Breast epithelium (tissue), 4 donors: Measurements from ENCODE around the gene UBTD1. TPM values are rescaled to one million over a fixed set of nuclear protein-coding genes. Genes with fewer than 3 reads are reported as not detected.

Experiments used
- DNase-seq, 2 donors: peaks; one replicate each; pipeline ENCODE4 v3.0.0-alpha.2; 2019; ENCODE audit warnings: low spot score in 2 of 2
- H3K27ac ChIP-seq, 2 donors: fragments of 200-600 bp; sonication (generic) in 1 of 2; one replicate each; pipeline ENCODE4 v1.5.1; 2016 to 2019; ENCODE audit warnings: mild to moderate bottlenecking in 1 of 2
- H3K27me3 ChIP-seq, 2 donors: fragments of 200-600 bp; sonication (generic) in 1 of 2; one replicate each; pipeline versions ENCODE4 v1.5.1 to v1.6.0; 2017 to 2019; ENCODE audit warnings: control low read depth in 1 of 2, mild to moderate bottlenecking in 1 of 2
- H3K36me3 ChIP-seq: fragments of 200-600 bp; one replicate; pipeline ENCODE4 v1.5.1; 2019
- H3K4me1 ChIP-seq, 2 donors: fragments of 200-600 bp; sonication (generic); one replicate each; pipeline ENCODE4 v1.5.1; 2016 to 2019; ENCODE audit warnings: control low read depth in 1 of 2
- H3K4me3 ChIP-seq, 3 donors: fragments of 200-600 bp; sonication (generic); 1 replicate in 2 of 3; 2 replicates in 1 of 3; pipeline ENCODE4 v1.5.1; 2016 to 2019; ENCODE audit warnings: mild to moderate bottlenecking in 3 of 3, moderate library complexity in 2 of 3
- H3K9me3 ChIP-seq, 2 donors: fragments of 200-600 bp; sonication (generic) in 1 of 2; one replicate each; pipeline ENCODE4 v1.5.1; 2016 to 2019; ENCODE audit warnings: control low read depth in 1 of 2
- POLR2A ChIP-seq: fragments of 450-650 bp; IDR thresholded peaks from one replicate; pipeline ENCODE4 v1.6.1; 2016; ENCODE audit warnings: antibody characterized with exemption, mild to moderate bottlenecking, moderate library complexity
- POLR2AphosphoS5 ChIP-seq, 3 donors: sonication (generic); formaldehyde crosslinking; IDR thresholded peaks; one replicate each; pipeline ENCODE4 v1.6.1; 2017; ENCODE audit warnings: antibody characterized with exemption in 3 of 3
- intact Hi-C: fragments of 100-400 bp; cut with DNase I; formaldehyde crosslinking; loops from one replicate; pipeline ENCODE4 v1.15.1; 2023; ENCODE audit warnings: low total_unique reads
- total RNA-seq, 3 donors: library from RNA; depleted of rRNA; stranded (reverse); fragments of >200 nt; gene quantifications; one replicate each; pipeline ENCODE4 v1.1.0, GENCODE V29; 2016
- TF ChIP-seq, protein P1 (sequence below), 3 donors: fragments of 450-650 bp; IDR thresholded peaks; one replicate each; pipeline ENCODE4 v1.5.1; 2016 to 2017; ENCODE audit warnings: antibody characterized with exemption in 3 of 3, mild to moderate bottlenecking in 3 of 3, moderate library complexity in 3 of 3

UBTD1 gene
- total RNA-seq, 3 donors from 2014 or later = 9.9 to 14.7 (median 12.4) TPM

GRCh38 chr10:97506199-97506991 is 7.7 kb downstream of the UBTD1 start:
- intact Hi-C loops = no loop called here
- DNase-seq = no peak
- Histone ChIP-seq H3K36me3 (no peaks in the 10 kb centered on the region), H3K4me1 (no peaks in the 10 kb centered on the region), H3K9me3 (no peaks in the 10 kb centered on the region), H3K4me3 (no peak overlapping the region), H3K27ac (no peak overlapping the region), H3K27me3 (no peaks in the 10 kb centered on the region)
- no peak for TF ChIP-seq POLR2AphosphoS5 (IDR thresholded peaks at IDR 0.05)
- TF ChIP-seq, protein P1, sequence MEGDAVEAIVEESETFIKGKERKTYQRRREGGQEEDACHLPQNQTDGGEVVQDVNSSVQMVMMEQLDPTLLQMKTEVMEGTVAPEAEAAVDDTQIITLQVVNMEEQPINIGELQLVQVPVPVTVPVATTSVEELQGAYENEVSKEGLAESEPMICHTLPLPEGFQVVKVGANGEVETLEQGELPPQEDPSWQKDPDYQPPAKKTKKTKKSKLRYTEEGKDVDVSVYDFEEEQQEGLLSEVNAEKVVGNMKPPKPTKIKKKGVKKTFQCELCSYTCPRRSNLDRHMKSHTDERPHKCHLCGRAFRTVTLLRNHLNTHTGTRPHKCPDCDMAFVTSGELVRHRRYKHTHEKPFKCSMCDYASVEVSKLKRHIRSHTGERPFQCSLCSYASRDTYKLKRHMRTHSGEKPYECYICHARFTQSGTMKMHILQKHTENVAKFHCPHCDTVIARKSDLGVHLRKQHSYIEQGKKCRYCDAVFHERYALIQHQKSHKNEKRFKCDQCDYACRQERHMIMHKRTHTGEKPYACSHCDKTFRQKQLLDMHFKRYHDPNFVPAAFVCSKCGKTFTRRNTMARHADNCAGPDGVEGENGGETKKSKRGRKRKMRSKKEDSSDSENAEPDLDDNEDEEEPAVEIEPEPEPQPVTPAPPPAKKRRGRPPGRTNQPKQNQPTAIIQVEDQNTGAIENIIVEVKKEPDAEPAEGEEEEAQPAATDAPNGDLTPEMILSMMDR (IDR thresholded peaks at IDR 0.05) = no peak
- TF ChIP-seq POLR2A = no peak

DNA sequence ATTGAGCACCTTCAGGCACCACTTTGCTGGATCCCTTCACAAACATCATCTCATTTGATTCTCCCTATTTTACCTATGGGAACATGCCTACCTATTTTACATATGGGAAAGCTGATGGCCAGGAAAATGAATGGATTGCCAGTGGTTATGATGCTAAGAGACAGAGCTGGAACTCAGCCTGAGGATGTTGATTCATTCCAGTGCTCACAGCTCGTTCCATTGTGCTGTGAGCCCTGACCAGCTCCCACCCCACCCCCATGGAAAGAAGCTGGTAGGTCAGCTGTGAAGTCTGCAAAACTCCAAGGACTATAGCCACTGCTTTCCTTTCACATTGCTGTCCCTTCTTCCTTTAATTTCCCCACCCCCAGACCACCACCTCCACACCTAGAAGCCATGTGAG is 9.6 kb downstream of the UBTD1 start:
- TF ChIP-seq, protein P1 (IDR thresholded peaks at IDR 0.05) = no peak
- no peak for TF ChIP-seq POLR2A
- TF ChIP-seq POLR2AphosphoS5 (IDR thresholded peaks at IDR 0.05) = no peak
- Histone ChIP-seq H3K4me3 (no peak overlapping the region), H3K36me3 (no peaks in the 10 kb centered on the region), H3K9me3 (no peaks in the 10 kb centered on the region), H3K27ac (no peak overlapping the region), H3K27me3 (no peaks in the 10 kb centered on the region), H3K4me1 (no peaks in the 10 kb centered on the region)
- DNase-seq = no peak
- intact Hi-C loops = no loop called here

GRCh38 chr10:97509120-97509680 is 10.5 kb downstream of the UBTD1 start:
- Histone ChIP-seq H3K27me3 (no peaks in the 10 kb centered on the region), H3K4me3 (no peak overlapping the region), H3K36me3 (no peaks in the 10 kb centered on the region), H3K27ac (no peak overlapping the region), H3K4me1 (no peaks in the 10 kb centered on the region), H3K9me3 (no peaks in the 10 kb centered on the region)
- intact Hi-C loops = no loop called here
- TF ChIP-seq, protein P1 (IDR thresholded peaks at IDR 0.05) = no peak
- no peak for TF ChIP-seq POLR2AphosphoS5 (IDR thresholded peaks at IDR 0.05)
- TF ChIP-seq POLR2A = no peak
- DNase-seq = no peak

DNA sequence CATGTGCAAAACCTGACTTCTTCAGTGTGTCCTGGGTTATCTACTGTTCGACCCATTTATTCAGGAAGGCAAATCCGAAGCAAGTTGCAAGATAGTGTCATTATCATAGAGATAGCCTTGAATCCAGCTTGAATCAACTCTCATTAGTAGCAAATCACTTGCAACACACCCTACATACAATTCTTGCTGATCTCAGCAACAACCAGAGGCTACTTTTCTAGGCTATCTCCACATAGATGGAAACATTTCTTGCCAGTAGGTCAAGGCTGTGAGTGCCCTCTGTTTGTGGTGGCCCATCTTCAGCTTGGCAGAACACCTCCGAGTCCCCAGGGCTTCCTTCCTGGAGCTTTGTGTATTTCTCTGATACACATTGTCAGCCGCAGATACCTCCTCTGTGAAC is 12.0 kb downstream of the UBTD1 start:
- Histone ChIP-seq H3K27ac (no peak overlapping the region), H3K36me3 (no peaks in the 10 kb centered on the region), H3K9me3 (no peaks in the 10 kb centered on the region), H3K4me1 (no peaks in the 10 kb centered on the region), H3K27me3 (no peaks in the 10 kb centered on the region), H3K4me3 (no peak overlapping the region)
- no peak for TF ChIP-seq POLR2A
- TF ChIP-seq, protein P1 (IDR thresholded peaks at IDR 0.05) = no peak
- intact Hi-C loops = no loop called here
- no peak for DNase-seq

DNA sequence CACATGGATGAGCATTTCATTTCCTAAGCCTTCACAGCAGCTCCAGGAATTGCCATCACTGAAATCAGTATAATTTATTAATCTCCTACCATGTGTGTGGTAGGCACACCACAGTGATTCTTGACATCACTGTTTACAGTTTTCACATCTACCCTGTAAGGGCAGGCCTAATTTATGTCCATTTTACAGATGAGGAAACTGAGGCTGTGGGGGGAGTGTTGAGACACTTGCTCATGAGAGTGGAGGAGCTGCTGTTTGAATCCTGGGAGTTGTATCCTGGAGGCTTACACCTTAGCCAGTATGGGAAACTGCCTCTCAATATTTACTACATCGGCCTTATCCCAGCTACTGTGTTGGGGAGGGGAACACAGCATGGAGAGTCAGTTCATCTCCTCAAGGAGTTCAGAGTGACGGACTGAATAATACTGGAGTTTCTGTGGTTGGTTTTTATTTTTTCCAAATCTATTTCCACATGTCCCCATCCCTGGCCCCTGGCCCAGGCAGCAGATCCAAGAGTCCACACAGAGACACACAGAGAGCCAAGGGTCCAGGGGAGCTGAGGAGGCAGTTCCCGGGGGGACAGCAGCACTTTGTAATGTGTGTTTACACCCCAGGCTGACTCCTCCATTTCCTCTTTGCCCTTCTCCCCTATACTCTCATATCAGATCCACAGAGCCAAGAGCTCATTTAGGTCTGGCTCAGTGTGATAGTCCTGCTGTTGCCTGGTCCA is 13.2 kb downstream of the UBTD1 start:
- H3K27ac ChIP-seq = peak overlapping the region in 1 of 2 donors; percentile 63
- no peaks in the 10 kb centered on the region for H3K9me3 ChIP-seq
- TF ChIP-seq, protein P1 (IDR thresholded peaks at IDR 0.05) = no peak
- TF ChIP-seq POLR2A (no peak), POLR2AphosphoS5 (IDR thresholded peaks at IDR 0.05) (no peak)
- no peaks in the 10 kb centered on the region for H3K4me1 ChIP-seq
- intact Hi-C loops = no loop called here
- no peak overlapping the region for H3K4me3 ChIP-seq
- no peak for DNase-seq
- no peaks in the 10 kb centered on the region for H3K36me3 ChIP-seq
- no peaks in the 10 kb centered on the region for H3K27me3 ChIP-seq
